ENCODE measurements around the gene GPN2. TPM values are rescaled to one million over a fixed set of nuclear protein-coding genes. Genes with fewer than 3 reads are reported as not detected.
A peak's percentile ranks its signal among the peaks of the same experiment; 100 is the strongest.

GPN2 gene
- total and polyA plus RNA-seq, 9 of the 15 experiments (the other 6 are each of a cell fraction or from before 2014, with no cell fraction given), result 9.9 to 58.8 (median 20.4) TPM

DNA sequence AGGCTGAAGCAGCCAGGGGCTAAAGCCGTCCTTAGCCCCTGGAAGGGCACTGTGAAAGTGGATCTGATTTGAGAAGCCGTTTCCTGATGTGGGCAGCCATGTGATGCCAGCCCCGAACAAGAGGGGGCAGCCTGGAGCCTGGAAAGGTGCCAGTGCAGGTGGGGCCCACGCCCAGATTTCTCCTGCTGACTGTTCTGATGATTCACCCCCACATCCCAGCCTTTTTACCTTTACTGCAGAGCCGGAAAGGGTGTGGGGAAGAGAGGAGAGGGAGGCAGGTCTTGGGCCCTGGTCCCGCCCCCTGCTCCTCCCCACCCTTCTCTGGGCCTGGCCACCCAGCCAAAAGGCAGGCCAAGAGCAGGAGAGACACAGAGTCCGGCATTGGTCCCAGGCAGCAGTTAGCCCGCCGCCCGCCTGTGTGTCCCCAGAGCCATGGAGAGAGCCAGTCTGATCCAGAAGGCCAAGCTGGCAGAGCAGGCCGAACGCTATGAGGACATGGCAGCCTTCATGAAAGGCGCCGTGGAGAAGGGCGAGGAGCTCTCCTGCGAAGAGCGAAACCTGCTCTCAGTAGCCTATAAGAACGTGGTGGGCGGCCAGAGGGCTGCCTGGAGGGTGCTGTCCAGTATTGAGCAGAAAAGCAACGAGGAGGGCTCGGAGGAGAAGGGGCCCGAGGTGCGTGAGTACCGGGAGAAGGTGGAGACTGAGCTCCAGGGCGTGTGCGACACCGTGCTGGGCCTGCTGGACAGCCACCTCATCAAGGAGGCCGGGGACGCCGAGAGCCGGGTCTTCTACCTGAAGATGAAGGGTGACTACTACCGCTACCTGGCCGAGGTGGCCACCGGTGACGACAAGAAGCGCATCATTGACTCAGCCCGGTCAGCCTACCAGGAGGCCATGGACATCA is 27.1 kb downstream of the GPN2 start, which contains the start of gene SFN (continued):
- no peak for TF ChIP-seq TCF7L2 (IDR thresholded peaks at IDR 0.05; ENCODE audit: low read depth, low read length)
- no peak for TF ChIP-seq SNRNP70 (optimal IDR thresholded peaks at IDR 0.05; ENCODE audit: low read depth, low read length)
- no peak for TF ChIP-seq ZNF57 (CRISPR knock-in tag; IDR thresholded peaks at IDR 0.05)
- no peak for TF ChIP-seq E2F5 (CRISPR knock-in tag; IDR thresholded peaks at IDR 0.05)
- no peak for TF ChIP-seq BCOR (IDR thresholded peaks at IDR 0.05)
- TF ChIP-seq TEAD4 (IDR thresholded peaks at IDR 0.05; ENCODE audit: low read length), result 0 out of 2 replicates have a peak, but pooled peaks have one; percentile 24
- no peak for TF ChIP-seq TEAD4 (CRISPR knock-in tag; IDR thresholded peaks at IDR 0.05; ENCODE audit: borderline replicate concordance)
- TF ChIP-seq CBX8 (IDR thresholded peaks at IDR 0.05; ENCODE audit: borderline replicate concordance, extremely low read depth, low read depth, low read length, poor library complexity, severe bottlenecking), result no peak
- 0 out of 2 replicates have a peak, but pooled peaks have one; percentile 14 for TF ChIP-seq CXXC5 (CRISPR knock-in tag; IDR thresholded peaks at IDR 0.05)
- TF ChIP-seq ZNF707 (CRISPR knock-in tag; conservative IDR thresholded peaks at IDR 0.05), result no peak
- TF ChIP-seq SUPT5H (IDR thresholded peaks at IDR 0.05), result no peak
- no peak for TF ChIP-seq TBP (optimal IDR thresholded peaks at IDR 0.05; ENCODE audit: low read depth, low read length)
- TF ChIP-seq NFIX (CRISPR knock-in tag; IDR thresholded peaks at IDR 0.05; ENCODE audit: low read depth), result no peak
- TF ChIP-seq BACH1 (tag; IDR thresholded peaks at IDR 0.05), result no peak
- no peak for TF ChIP-seq ID3 (CRISPR knock-in tag; IDR thresholded peaks at IDR 0.05)
- TF ChIP-seq ID3 (tag; IDR thresholded peaks at IDR 0.05), result no peak
- TF ChIP-seq FOXA1 (IDR thresholded peaks at IDR 0.05; ENCODE audit: borderline replicate concordance), result no peak
- TF ChIP-seq, protein P1, sequence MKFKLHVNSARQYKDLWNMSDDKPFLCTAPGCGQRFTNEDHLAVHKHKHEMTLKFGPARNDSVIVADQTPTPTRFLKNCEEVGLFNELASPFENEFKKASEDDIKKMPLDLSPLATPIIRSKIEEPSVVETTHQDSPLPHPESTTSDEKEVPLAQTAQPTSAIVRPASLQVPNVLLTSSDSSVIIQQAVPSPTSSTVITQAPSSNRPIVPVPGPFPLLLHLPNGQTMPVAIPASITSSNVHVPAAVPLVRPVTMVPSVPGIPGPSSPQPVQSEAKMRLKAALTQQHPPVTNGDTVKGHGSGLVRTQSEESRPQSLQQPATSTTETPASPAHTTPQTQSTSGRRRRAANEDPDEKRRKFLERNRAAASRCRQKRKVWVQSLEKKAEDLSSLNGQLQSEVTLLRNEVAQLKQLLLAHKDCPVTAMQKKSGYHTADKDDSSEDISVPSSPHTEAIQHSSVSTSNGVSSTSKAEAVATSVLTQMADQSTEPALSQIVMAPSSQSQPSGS (CRISPR knock-in tag; IDR thresholded peaks at IDR 0.05), result no peak
- no peak for TF ChIP-seq ZNF23 (CRISPR knock-in tag; IDR thresholded peaks at IDR 0.05)
- no peak for TF ChIP-seq ZFP1 (CRISPR knock-in tag; IDR thresholded peaks at IDR 0.05)
- no peak for TF ChIP-seq CHCHD3 (CRISPR knock-in tag; IDR thresholded peaks at IDR 0.05)
- TF ChIP-seq TEAD2 (tag; IDR thresholded peaks at IDR 0.05), result no peak
- no peak for TF ChIP-seq SRF (CRISPR knock-in tag; IDR thresholded peaks at IDR 0.05)
- no peak for TF ChIP-seq ZNF584 (CRISPR knock-in tag; IDR thresholded peaks at IDR 0.05; ENCODE audit: low read depth)
- no peak for TF ChIP-seq EP400 (IDR thresholded peaks at IDR 0.05)
- TF ChIP-seq LCOR (CRISPR knock-in tag; IDR thresholded peaks at IDR 0.05), result 0 out of 2 replicates have a peak, but pooled peaks have one; percentile 24
- TF ChIP-seq KLF10 (CRISPR knock-in tag; IDR thresholded peaks at IDR 0.05), result no peak
- TF ChIP-seq HMG20B (CRISPR knock-in tag; IDR thresholded peaks at IDR 0.05), result no peak

Measured in K562 (cell line).